Activated CD8-positive, alpha-beta memory T cell treated with anti-CD3 and anti-CD28 coated beads, Interleukin-2, amount 10 ng/mL, durations not matched to agents 7 days and 5 days (primary cell): ENCODE results near the gene GRAMD1B. TPM values are rescaled to one million over a fixed set of nuclear protein-coding genes. Genes with fewer than 3 reads are reported as not detected.

Experiments
- ATAC-seq: fragments of 150-1000 bp; cut with Tn5 transposase; one replicate; pipeline ENCODE4 v1.10.0; 2021; ENCODE audit warnings: moderate library complexity
- CTCF ChIA-PET: fragments of 350-600 bp; sonication (Branson Sonifier 250); formaldehyde crosslinking; loops from one replicate; lab custom pipeline; 2021; ENCODE audit warnings: antibody characterized with exemption; lab: Charles Lee
- DNase-seq: peaks from one replicate; pipeline ENCODE4 v3.0.0-alpha.2; 2020
- H3K27ac Mint-ChIP-seq: one replicate; pipeline ENCODE4 v1.8.0; 2021; ENCODE audit warnings: mild to moderate bottlenecking, mixed read lengths
- H3K27me3 Mint-ChIP-seq: one replicate; pipeline ENCODE4 v1.8.0; 2021; ENCODE audit warnings: mixed read lengths
- H3K36me3 Mint-ChIP-seq: one replicate; pipeline ENCODE4 v1.8.0; 2021; ENCODE audit warnings: mild to moderate bottlenecking, mixed read lengths
- H3K4me1 Mint-ChIP-seq: one replicate; pipeline ENCODE4 v1.8.0; 2021; ENCODE audit warnings: mixed read lengths
- H3K4me3 Mint-ChIP-seq: one replicate; pipeline ENCODE4 v1.8.0; 2021; ENCODE audit warnings: mild to moderate bottlenecking, moderate library complexity, mixed read lengths
- H3K9me3 Mint-ChIP-seq: one replicate; pipeline ENCODE4 v1.8.0; 2022; ENCODE audit warnings: low read depth, mixed read lengths
- total RNA-seq, 2 experiments: library from RNA; stranded (reverse); gene quantifications; one replicate each; pipeline ENCODE4 v1.2.3, GENCODE V29; 2021

The GRAMD1B gene
- total RNA-seq, 2 experiments from 2014 or later, result 75.6 to 89.9 TPM

DNA sequence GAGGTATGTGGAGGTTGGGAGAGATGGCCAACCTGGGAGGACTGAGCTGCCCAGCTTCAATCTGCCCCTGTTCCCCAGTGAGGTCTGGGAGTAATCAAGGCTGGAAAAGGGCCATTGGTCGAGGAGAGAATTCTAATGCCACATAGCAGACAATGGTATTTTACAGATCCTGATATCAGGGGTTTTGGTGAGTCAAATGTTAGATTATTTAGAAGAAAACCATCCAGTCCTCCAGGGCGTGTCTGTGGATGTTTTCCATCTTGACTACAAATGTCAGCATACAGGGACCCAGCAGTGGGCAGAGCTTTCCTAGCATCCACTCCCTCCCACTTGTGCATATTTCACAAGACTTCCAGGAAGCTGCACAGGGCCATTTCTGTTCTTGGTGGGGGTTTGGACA is 116.4 kb downstream of the GRAMD1B start:
- Mint-ChIP-seq H3K9me3 (no peaks in the 10 kb centered on the region), H3K4me1 (peaks cover 20% of the 10 kb centered on the region), H3K4me3 (no peak overlapping the region), H3K27ac (no peak overlapping the region), H3K36me3 (peaks cover 8% of the 10 kb centered on the region), H3K27me3 (no peaks in the 10 kb centered on the region)
- ATAC-seq (no peak), DNase-seq (no peak)
- CTCF ChIA-PET, result interaction anchor here (0.9 to 1.3 kb wide), 4 partner anchors 9 to 299 kb away, joined by 3 to 8 read pairs (median 4); no protein-coding TSS in a partner anchor

DNA sequence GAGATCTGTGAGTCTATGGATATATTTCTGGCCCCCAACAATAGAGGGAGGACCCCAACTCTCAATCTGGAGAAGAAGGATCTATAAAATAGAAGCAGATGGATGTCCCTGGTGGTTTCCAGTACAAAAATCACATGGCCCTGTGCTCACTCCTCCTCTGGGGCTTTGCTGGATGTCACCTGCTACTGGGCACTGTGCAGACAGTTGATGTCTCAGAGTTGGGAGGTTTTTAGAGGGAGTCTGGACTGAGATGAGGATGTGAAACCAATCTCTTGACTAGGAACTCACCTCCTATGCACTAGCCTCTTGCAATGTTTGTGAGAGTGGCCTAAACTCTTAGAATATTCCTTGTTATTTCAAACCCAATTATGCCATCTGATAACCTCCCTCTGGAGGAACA is 117.1 kb downstream of the GRAMD1B start:
- Mint-ChIP-seq H3K9me3 (no peaks in the 10 kb centered on the region), H3K27me3 (no peaks in the 10 kb centered on the region), H3K36me3 (peaks cover 4% of the 10 kb centered on the region), H3K4me1 (peaks cover 16% of the 10 kb centered on the region), H3K4me3 (no peak overlapping the region), H3K27ac (no peak overlapping the region)
- no peak for DNase-seq
- no peak for ATAC-seq
- CTCF ChIA-PET, result interaction anchor here (1.3 kb wide), 1 partner anchor 30 kb away, joined by 4 read pairs; no protein-coding TSS in a partner anchor

DNA sequence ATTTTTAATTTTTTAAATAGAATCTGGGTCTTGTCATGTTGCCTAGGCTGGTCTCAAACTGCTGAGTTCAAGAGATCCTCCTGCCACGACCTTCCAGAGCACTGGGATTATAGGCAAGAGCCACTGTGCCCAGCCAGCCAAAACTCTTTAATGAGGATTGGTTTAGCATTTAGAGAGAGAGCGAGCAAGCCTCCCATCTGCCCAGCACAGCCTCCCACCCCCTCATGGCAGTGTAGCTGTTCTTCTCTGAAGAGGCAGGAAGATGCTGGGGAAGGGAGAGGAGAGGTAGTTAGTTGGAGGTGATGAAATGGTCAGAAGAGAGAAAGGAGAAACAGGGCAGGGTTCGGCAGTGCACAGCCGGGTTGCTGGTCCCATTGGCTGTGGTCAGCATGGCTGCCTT is 118.7 kb downstream of the GRAMD1B start:
- ATAC-seq (no peak), DNase-seq (no peak)
- Mint-ChIP-seq H3K9me3 (no peaks in the 10 kb centered on the region), H3K4me3 (no peak overlapping the region), H3K4me1 (peaks cover 5% of the 10 kb centered on the region), H3K27me3 (no peaks in the 10 kb centered on the region), H3K27ac (no peak overlapping the region), H3K36me3 (no peaks in the 10 kb centered on the region)
- CTCF ChIA-PET, result no interaction called here

DNA sequence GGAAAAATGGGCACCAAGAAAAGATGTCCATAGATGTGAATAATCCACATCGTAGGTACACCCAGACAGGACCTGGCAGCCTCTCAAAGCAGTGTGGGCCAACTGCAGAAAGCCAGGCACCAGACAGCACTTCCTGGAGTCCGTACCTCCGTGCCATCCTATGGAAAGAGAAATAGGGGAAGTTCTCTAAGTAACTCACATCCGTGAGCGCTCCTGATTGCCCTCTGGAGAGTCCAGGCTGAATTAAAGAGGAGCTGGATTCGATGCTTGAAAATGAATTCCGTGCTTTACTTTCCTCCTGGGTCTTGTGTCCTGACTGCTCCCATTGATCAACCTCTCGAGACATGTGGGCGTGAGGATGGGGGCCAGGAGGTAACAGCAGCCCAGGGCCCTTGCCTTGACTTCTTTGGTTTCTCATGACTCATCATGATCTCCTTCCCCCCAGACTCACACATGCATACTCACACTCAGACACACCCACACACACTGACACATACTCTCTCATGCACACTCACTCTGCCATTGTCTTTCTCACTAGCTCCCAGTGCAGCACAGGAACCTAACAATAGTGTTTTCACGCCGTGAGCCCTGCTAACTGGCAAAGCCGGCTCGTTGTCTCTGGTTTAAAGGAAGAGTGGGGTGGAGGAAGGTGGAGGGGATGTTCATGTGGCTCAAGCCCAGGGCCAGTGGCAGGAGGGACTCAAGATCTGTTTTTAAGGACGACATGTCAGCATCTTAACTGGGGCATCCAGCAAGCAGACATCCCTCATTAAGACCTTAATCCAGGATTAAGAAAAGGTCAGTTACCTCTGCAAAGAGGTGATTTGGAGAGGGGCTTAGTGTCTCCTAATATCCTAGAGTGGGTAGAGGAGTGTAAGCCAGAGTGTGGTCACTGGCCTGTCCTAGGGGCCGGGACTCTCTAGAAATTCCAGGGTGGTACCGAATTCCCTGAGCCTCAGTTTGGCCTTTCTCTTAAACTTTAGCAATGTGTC is 120.2 kb downstream of the GRAMD1B start:
- Mint-ChIP-seq H3K9me3 (no peaks in the 10 kb centered on the region), H3K27me3 (no peaks in the 10 kb centered on the region), H3K4me3 (no peak overlapping the region), H3K36me3 (peaks cover 2% of the 10 kb centered on the region), H3K27ac (no peak overlapping the region), H3K4me1 (peaks cover 7% of the 10 kb centered on the region)
- CTCF ChIA-PET, result no interaction called here
- no peak for ATAC-seq
- no peak for DNase-seq

DNA sequence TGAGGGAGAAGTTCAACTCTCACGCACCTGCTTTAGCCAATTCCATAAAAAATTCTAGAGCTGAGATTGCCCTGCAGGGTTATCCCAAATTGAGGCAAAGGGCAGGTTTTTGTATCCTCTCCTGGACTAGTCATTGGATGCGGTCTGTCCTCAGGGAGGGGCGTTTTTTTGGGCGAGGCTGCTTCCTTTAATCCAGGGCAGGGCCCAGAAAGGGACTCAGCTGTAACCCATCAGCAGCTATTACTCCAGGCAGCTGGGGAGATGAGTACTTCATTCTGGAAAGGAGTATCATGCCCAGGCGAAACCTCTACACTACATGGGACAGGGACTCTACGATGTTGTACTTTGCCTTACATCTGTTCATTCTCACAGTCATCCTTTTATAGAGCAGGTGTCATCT is 121.0 kb downstream of the GRAMD1B start:
- no peak overlapping the region for H3K4me3 Mint-ChIP-seq
- no peak for ATAC-seq
- no peak overlapping the region for H3K27ac Mint-ChIP-seq
- CTCF ChIA-PET, result no interaction called here
- DNase-seq, result no peak
- H3K27me3 Mint-ChIP-seq, result no peaks in the 10 kb centered on the region
- H3K9me3 Mint-ChIP-seq, result no peaks in the 10 kb centered on the region
- peaks cover 7% of the 10 kb centered on the region for H3K4me1 Mint-ChIP-seq
- peaks cover 4% of the 10 kb centered on the region for H3K36me3 Mint-ChIP-seq

DNA sequence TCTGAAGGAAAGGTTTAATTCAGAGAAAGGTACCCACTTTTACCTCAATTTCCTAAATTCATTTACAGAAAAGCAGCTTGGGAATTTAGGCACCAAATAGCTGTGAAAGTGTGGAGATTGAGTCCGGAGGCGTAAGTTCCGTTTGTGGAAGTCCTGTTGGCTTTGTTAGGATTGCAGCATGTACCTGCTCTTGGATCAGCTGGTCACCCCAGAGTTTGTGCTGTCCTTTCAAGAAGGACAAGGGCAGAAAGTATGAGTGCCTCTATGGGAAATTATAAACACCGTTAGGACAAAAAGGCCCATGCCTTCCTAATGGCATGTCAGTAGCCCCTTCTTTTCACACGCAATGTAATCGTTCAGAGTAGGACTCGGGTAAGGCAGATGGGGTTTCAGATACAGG is 126.6 kb downstream of the GRAMD1B start:
- ATAC-seq (no peak), DNase-seq (no peak)
- Mint-ChIP-seq H3K36me3 (peaks cover 8% of the 10 kb centered on the region), H3K4me3 (no peak overlapping the region), H3K4me1 (peaks cover 12% of the 10 kb centered on the region), H3K27me3 (no peaks in the 10 kb centered on the region), H3K27ac (no peak overlapping the region), H3K9me3 (no peaks in the 10 kb centered on the region)
- CTCF ChIA-PET, result interaction anchor here (0.7 kb wide), 1 partner anchor 45 kb away, joined by 3 read pairs; no protein-coding TSS in a partner anchor

DNA sequence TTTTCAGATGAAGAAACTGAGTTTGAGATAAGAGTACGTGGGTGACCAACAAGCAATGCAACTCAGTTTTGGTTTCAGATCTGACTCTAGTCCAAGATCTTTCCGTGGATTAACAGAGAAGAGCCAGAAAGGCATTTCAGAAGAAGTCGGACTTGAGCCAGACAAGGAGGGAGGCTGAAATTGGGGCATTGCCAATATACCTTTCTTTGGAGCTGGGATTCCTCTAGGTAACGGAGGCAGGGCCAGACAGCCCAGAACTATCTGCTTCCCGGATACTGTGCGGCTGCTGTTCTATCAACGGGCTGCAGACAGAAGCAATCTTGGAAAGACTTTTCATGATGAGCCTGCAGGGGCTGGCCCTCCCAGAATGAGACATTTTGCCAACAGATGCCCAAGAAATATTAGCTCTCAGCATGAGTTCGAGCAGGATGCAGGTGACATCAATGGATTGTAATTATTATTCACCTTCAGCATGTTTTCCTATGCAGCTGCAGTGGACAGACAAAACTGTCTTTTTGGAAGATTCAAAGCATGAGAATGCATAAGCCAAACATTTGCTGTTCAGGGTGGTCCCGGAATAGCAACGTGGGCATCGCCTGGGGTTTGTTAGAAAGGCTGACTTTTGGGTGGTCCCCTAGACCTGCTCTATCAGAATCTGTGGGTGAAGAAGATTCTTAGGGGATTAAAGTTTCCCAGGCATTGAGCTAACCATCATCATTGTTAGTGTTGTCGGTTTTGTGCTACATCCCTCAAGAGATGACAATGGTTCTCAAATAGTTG is 128.7 kb downstream of the GRAMD1B start:
- H3K36me3 Mint-ChIP-seq, result peaks cover 8% of the 10 kb centered on the region
- DNase-seq, result no peak
- H3K9me3 Mint-ChIP-seq, result no peaks in the 10 kb centered on the region
- ATAC-seq, result no peak
- no peak overlapping the region for H3K4me3 Mint-ChIP-seq
- CTCF ChIA-PET, result interaction anchor here (0.9 to 1.5 kb wide), 3 partner anchors 18 to 47 kb away, joined by 3 to 5 read pairs (median 3); no protein-coding TSS in a partner anchor
- H3K27me3 Mint-ChIP-seq, result no peaks in the 10 kb centered on the region
- H3K27ac Mint-ChIP-seq, result no peak overlapping the region
- peaks cover 12% of the 10 kb centered on the region for H3K4me1 Mint-ChIP-seq

DNA sequence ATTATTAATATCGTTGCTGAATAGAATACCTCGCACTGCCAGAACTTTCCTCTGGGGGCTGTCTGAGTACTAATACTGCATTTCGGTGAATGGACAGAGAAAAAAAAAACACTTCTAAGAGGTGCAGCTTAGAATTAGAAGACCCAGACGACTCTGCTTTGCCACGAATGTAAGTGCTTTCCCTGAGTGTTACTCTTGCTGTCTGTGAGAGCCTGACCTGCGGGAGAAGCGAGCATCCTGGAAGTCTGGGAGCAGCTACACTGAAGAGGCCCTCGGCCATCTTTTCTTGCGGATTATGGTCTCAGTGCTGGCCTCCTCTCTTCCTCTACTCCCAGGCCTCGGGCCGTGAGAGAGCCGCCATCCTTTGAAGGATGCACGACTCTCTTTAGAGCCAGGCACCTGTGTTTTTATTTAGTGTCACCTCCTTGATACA is 129.5 kb downstream of the GRAMD1B start:
- no peak for DNase-seq
- Mint-ChIP-seq H3K27me3 (no peaks in the 10 kb centered on the region), H3K4me3 (no peak overlapping the region), H3K9me3 (no peaks in the 10 kb centered on the region), H3K27ac (no peak overlapping the region), H3K36me3 (peaks cover 8% of the 10 kb centered on the region), H3K4me1 (peaks cover 12% of the 10 kb centered on the region)
- ATAC-seq, result no peak
- CTCF ChIA-PET, result interaction anchor here (0.9 to 1.5 kb wide), 3 partner anchors 17 to 48 kb away, joined by 3 to 5 read pairs (median 3); no protein-coding TSS in a partner anchor

DNA sequence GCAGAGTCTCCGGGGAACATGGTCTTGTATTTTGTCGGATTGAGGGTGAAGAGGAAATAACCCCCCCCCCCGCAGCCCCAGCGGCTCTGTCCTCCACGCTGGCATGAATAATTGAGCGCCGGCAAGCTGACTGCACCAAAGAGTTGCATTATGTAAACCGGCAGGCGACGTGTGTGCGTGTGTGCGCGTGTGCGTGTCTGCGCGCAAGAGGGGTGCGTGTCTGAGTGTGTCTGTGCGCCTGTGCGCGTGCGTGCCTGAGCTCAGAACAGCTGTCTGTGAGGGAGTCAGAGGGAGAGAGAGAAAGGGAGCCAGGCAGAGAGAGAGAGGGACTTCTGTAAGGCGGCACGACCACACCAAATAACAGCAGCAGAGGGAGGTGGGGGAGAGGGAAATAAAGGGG is 129.9 kb downstream of the GRAMD1B start:
- CTCF ChIA-PET, result interaction anchor here (1.5 kb wide), 1 partner anchor 49 kb away, joined by 3 read pairs; no protein-coding TSS in a partner anchor
- DNase-seq, result no peak
- peaks cover 9% of the 10 kb centered on the region for H3K4me1 Mint-ChIP-seq
- peaks cover 7% of the 10 kb centered on the region for H3K36me3 Mint-ChIP-seq
- no peaks in the 10 kb centered on the region for H3K9me3 Mint-ChIP-seq
- no peaks in the 10 kb centered on the region for H3K27me3 Mint-ChIP-seq
- H3K27ac Mint-ChIP-seq, result no peak overlapping the region
- no peak for ATAC-seq
- no peak overlapping the region for H3K4me3 Mint-ChIP-seq

DNA sequence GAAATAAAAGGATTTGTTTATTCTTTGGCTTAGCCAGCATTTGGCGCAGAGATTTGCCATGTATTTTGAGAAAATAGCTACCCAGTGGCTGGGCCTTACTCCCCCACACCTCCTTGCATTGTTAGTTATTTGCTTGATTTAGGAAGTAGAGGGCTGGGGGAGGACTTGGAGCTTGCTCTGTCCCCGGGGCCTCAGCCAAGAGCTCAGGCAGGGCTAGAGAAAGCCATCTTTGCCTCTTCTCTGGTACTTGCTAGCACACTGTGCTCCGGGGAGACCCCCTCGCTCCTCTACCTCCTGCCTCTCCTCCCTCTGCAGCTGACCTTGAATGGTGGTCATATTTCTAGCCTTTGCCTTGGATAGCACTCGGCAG is 131.3 kb downstream of the GRAMD1B start:
- no peak for DNase-seq
- no peak overlapping the region for H3K4me3 Mint-ChIP-seq
- no peak for ATAC-seq
- no peak overlapping the region for H3K27ac Mint-ChIP-seq
- peaks cover 8% of the 10 kb centered on the region for H3K4me1 Mint-ChIP-seq
- peaks cover 4% of the 10 kb centered on the region for H3K36me3 Mint-ChIP-seq
- CTCF ChIA-PET, result interaction anchor here (1.0 to 1.8 kb wide), 3 partner anchors 10 to 19 kb away, joined by 4 to 9 read pairs (median 7); no protein-coding TSS in a partner anchor
- H3K9me3 Mint-ChIP-seq, result no peaks in the 10 kb centered on the region
- H3K27me3 Mint-ChIP-seq, result no peaks in the 10 kb centered on the region

DNA sequence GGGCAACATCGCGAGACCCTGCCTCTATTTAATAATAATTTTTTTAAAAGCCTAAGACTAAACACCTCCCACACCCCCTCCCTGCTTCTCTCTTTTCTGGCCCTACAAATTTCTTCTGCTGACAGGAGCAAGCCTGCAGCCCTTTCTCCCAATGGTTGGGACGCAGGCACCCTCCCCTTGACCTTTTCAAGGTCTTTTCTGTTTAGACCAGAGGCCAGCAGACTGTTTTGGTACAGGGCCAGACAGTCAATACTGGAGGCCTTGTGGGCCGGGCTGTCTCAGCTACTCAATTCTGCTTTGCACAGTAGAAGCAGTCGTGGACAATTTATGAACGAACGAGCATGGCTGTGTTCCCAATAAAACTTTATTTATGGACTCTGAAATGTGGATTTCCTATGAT is 132.1 kb downstream of the GRAMD1B start:
- DNase-seq (no peak), ATAC-seq (no peak)
- Mint-ChIP-seq H3K27me3 (no peaks in the 10 kb centered on the region), H3K36me3 (peaks cover 4% of the 10 kb centered on the region), H3K4me3 (no peak overlapping the region), H3K4me1 (peaks cover 11% of the 10 kb centered on the region), H3K27ac (no peak overlapping the region), H3K9me3 (no peaks in the 10 kb centered on the region)
- CTCF ChIA-PET, result interaction anchor here (1.7 to 1.8 kb wide), 2 partner anchors 14 to 18 kb away, joined by 7 to 9 read pairs; no protein-coding TSS in a partner anchor

DNA sequence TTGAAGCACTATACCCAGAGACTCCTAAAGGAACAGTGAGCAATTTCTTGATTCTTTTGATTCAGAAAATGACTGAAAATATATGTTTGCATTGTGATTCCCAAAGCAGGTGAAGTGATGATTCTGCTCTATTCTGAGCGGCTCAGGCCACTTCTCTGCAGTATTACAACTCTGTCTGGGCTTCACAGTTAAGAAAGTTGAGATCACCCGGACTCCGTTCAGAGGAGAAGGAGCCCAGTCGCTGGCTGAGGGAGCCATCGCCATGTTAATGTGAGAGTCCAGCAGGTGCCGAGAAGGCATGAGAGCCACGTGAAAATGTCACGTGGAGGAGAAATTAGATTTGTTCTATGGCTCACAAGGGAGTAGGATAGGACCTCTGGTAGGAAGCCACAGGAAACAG is 132.8 kb downstream of the GRAMD1B start:
- CTCF ChIA-PET, result no interaction called here
- H3K36me3 Mint-ChIP-seq, result peaks cover 4% of the 10 kb centered on the region
- no peak overlapping the region for H3K4me3 Mint-ChIP-seq
- DNase-seq (no peak), ATAC-seq (no peak)
- no peaks in the 10 kb centered on the region for H3K27me3 Mint-ChIP-seq
- H3K27ac Mint-ChIP-seq, result no peak overlapping the region
- H3K9me3 Mint-ChIP-seq, result no peaks in the 10 kb centered on the region
- H3K4me1 Mint-ChIP-seq, result peaks cover 8% of the 10 kb centered on the region

DNA sequence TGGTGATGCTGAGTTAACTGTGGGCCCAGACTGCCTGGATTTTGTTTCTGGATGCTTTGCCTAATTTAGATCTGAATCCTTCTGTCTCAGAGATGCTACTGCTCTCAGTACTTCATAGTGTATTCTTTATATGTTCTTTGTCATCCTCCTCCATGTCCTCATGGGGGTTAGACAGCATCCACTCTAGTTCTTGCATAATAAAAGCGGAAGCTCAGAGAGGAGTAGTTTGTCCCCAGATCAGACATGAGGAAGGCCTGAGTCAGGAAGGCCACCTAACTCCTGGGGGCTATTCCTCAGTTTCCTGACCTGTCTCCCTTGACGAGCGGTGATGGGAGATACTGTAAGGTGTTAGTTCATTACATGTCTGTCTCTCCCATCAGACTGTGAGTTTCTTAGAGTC is 134.2 kb downstream of the GRAMD1B start:
- Mint-ChIP-seq H3K27me3 (no peaks in the 10 kb centered on the region), H3K4me1 (peaks cover 5% of the 10 kb centered on the region), H3K9me3 (no peaks in the 10 kb centered on the region), H3K4me3 (no peak overlapping the region), H3K27ac (no peak overlapping the region), H3K36me3 (no peaks in the 10 kb centered on the region)
- no peak for DNase-seq
- CTCF ChIA-PET, result interaction anchor here (0.9 to 4.2 kb wide), 2 partner anchors 16 to 41 kb away, joined by 3 to 25 read pairs; no protein-coding TSS in a partner anchor
- ATAC-seq, result no peak
